ENCODE results near the gene SLC6A8. TPM values are rescaled to one million over a fixed set of nuclear protein-coding genes. Genes with fewer than 3 reads are reported as not detected.
"Not testable (repeated sequence)": the region's sequence is repeated elsewhere in the genome, so short reads cannot be mapped to it uniquely, and the experiment has no call there.

The SLC6A8 gene
- total and polyA plus RNA-seq, 3 experiments from 2014 or later, result 0.12 to 1.2 (median 1.0) TPM

DNA sequence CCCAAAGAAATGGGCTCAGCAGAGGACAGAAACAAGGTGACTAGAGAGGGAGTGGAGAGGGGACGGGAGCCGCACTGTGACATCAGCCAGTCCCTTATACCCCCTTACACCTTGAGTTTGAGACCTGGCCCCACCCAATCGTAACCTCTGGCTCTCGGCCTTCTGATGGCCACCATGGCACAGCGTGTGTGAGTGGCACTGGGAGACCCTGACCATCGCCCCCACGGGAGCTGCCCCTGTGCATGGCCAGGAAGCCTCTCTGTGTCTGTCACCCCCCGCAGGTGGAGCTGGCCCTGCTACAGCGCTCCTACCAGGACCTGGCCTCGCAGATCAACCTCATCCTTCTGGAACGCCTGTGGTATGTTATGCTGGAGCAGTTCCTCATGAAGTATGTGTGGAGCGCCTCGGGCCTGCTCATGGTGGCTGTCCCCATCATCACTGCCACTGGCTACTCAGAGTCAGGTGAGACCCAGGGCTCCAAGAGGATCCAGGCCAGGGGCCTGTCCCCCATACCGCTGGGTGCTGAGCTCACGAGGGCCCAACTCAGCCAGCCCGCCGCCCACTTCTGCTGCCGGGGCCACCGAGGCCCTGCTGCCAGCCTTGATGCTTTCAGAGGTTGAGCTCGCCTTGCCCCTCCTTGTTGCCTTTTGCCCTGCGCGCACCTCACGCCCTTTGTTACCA, 41.4 kb downstream of the SLC6A8 start:
- CTCF ChIA-PET, result no interaction called here
- Mint-ChIP-seq H3K4me3 (peak overlapping the region in 2 of 7 donors; percentile 22 to 29), H3K27me3 (peaks cover 0 to 1% of the 10 kb centered on the region in 2 donors), H3K9me3 (no peaks in the 10 kb centered on the region), H3K27ac (peak overlapping the region in 3 of 8 donors; percentile 38 to 83 (median 60)), H3K36me3 (peaks cover 0 to 12% (median 2%) of the 10 kb centered on the region in 3 donors), H3K4me1 (peaks cover 17 to 38% (median 18%) of the 10 kb centered on the region in 3 donors)
- no peaks in the 10 kb centered on the region for H3K9me3 ChIP-seq (ENCODE audit: low read length)
- H3K36me3 ChIP-seq (ENCODE audit: insufficient read depth, low read length), result no peaks in the 10 kb centered on the region
- no peak overlapping the region for H3K27ac ChIP-seq (ENCODE audit: low read depth, low read length)
- POLR2A ChIA-PET, result no interaction called here
- H3K4me3 ChIP-seq (ENCODE audit: low read length), result no peak overlapping the region
- no peaks in the 10 kb centered on the region for H3K27me3 ChIP-seq (ENCODE audit: insufficient read depth, low read length, poor library complexity, severe bottlenecking)
- DNase-seq, result no peak
- H3K4me1 ChIP-seq (ENCODE audit: insufficient read depth, low read length), result peaks cover 13% of the 10 kb centered on the region

DNA sequence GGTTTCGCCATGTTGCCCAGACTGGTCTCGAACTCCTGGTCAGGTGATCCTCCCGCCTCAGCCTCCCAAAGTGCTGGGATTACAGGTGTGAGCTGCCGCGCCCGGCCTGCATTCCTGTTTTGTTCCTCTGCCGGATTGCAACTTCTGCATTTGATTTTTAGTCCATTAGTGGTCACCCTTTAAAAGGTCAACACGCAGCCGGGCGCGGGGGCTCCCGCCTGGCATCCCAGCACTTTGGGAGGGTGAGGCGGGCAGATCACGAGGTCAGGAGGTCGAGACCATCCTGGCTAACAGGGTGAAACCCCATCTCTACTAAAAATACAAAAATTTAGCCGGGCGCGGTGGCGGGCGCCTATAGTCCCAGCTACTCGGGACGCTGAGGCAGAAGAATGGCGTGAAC, 42.4 kb downstream of the SLC6A8 start:
- peaks cover 20 to 42% (median 21%) of the 10 kb centered on the region in 3 donors for H3K4me1 Mint-ChIP-seq
- H3K9me3 Mint-ChIP-seq; H3K4me3 ChIP-seq (ENCODE audit: low read length); H3K27ac ChIP-seq (ENCODE audit: low read depth, low read length); H3K27me3 Mint-ChIP-seq; H3K27me3 ChIP-seq (ENCODE audit: insufficient read depth, low read length, poor library complexity, severe bottlenecking); H3K4me3 Mint-ChIP-seq; H3K36me3 ChIP-seq (ENCODE audit: insufficient read depth, low read length); POLR2A ChIA-PET; H3K9me3 ChIP-seq (ENCODE audit: low read length); DNase-seq: not testable (repeated sequence)
- peaks cover 13% of the 10 kb centered on the region for H3K4me1 ChIP-seq (ENCODE audit: insufficient read depth, low read length)
- peaks cover 0 to 12% (median 2%) of the 10 kb centered on the region in 3 donors for H3K36me3 Mint-ChIP-seq
- peak overlapping the region in 1 of 8 donors; percentile 29 for H3K27ac Mint-ChIP-seq
- CTCF ChIA-PET, result interaction anchor here (1.1 kb wide), 1 partner anchor 217 kb away, joined by 3 read pairs; no protein-coding TSS in a partner anchor

DNA sequence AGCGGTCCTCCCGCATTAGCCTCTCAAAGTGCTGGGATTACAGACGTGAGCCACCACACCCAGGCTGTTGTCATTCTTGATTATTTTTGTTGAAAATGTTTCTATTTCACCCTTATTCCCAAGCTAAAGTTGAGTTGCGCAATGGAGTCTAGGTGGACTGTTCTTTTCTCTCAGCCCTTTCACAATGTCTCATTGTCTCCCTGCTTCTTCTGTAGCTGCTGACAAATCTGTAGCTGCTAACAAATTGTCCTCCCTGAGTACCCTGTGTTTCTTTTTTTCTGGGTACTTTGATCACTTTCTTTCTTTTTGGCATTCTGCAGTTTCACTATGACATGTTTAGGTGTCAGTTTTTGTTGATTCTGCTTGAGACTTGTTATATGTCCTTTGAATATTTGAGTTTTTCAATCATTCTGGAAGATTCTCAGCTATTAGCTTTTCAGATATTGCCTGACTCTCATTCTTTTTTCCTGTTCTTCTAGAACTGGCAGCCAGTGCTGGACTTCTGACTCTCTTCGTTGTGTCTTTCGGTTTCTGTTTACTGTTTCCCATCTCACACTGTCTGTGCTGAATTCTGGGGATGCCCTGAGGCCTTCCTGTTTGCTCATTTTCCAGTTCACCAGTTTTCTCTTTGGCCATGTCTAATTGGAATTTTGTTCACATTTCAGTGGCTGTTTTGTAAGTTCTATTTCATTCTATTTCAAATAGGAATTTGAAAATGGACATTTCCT, 43.6 kb downstream of the SLC6A8 start:
- H3K9me3 Mint-ChIP-seq, result no peaks in the 10 kb centered on the region
- DNase-seq, result no peak
- no peaks in the 10 kb centered on the region for H3K27me3 Mint-ChIP-seq
- CTCF ChIA-PET, result interaction anchor here (1.1 kb wide), 1 partner anchor 215 kb away, joined by 3 read pairs; no protein-coding TSS in a partner anchor
- H3K36me3 Mint-ChIP-seq, result peaks cover 2 to 15% (median 4%) of the 10 kb centered on the region in 3 donors
- peak overlapping the region in 1 of 7 donors; percentile 1 for H3K4me3 Mint-ChIP-seq
- H3K4me1 ChIP-seq (ENCODE audit: insufficient read depth, low read length), result peaks cover 13% of the 10 kb centered on the region
- peaks cover 25 to 40% (median 27%) of the 10 kb centered on the region in 3 donors for H3K4me1 Mint-ChIP-seq
- H3K27ac Mint-ChIP-seq, result peak overlapping the region in 5 of 8 donors; percentile 37 to 76 (median 48)
- H3K9me3 ChIP-seq (ENCODE audit: low read length), result no peaks in the 10 kb centered on the region
- H3K36me3 ChIP-seq (ENCODE audit: insufficient read depth, low read length), result no peaks in the 10 kb centered on the region
- no peaks in the 10 kb centered on the region for H3K27me3 ChIP-seq (ENCODE audit: insufficient read depth, low read length, poor library complexity, severe bottlenecking)
- POLR2A ChIA-PET, result no interaction called here
- H3K4me3 ChIP-seq (ENCODE audit: low read length), result no peak overlapping the region
- H3K27ac ChIP-seq (ENCODE audit: low read depth, low read length), result no peak overlapping the region

DNA sequence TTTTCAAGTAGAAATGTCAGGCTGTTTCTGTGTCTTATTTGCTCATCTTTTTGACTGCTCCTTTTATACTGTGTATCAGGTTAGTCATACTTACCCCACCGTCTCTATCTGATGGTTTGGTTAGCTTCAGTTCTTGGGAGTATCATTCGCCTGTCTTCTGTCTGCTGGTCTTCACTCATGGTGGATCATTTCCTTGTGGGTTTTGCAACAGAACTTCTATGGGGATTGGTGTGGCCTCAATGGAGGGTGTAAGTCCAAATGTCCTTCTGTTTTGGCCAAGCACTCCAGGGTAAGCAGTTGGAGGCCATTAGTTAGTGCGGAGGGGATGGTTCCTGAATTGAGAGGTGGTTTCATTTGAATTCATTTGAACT, 44.1 kb downstream of the SLC6A8 start:
- no peak overlapping the region for H3K4me3 Mint-ChIP-seq
- H3K4me1 Mint-ChIP-seq, result peaks cover 23 to 36% (median 26%) of the 10 kb centered on the region in 3 donors

DNA sequence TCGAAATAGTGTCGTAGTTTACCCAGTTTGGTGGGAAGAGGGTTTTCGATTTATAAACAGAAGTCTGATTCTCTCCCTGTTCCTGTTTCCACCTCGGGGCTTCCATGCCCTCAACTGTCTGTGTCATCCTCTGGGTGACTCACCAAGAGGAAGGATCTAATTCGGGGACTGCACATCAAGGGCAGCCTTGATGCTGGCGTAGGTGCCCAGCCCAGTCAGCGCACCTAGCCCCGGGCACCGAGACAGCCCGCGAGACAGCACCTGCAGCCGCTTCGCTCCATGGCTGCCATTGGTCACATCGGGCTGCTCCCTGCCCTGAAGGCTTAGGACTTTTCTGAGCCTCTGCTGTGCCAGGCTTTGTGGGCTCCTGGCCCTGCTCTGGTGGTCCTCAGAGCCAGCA, 44.7 kb downstream of the SLC6A8 start:
- CTCF ChIA-PET, result no interaction called here
- no peak overlapping the region for H3K27ac Mint-ChIP-seq
- POLR2A ChIA-PET, result interaction anchor here (0.6 kb wide), 1 partner anchor 8 kb away, joined by 4 read pairs; the partner anchor contains the start of gene BCAP31
- H3K9me3 ChIP-seq (ENCODE audit: low read length), result no peaks in the 10 kb centered on the region
- no peaks in the 10 kb centered on the region for H3K36me3 ChIP-seq (ENCODE audit: insufficient read depth, low read length)
- H3K27me3 ChIP-seq (ENCODE audit: insufficient read depth, low read length, poor library complexity, severe bottlenecking), result no peaks in the 10 kb centered on the region
- peaks cover 5% of the 10 kb centered on the region for H3K4me1 ChIP-seq (ENCODE audit: insufficient read depth, low read length)
- no peaks in the 10 kb centered on the region for H3K9me3 Mint-ChIP-seq
- H3K4me3 ChIP-seq (ENCODE audit: low read length), result no peak overlapping the region
- peaks cover 19 to 30% (median 21%) of the 10 kb centered on the region in 3 donors for H3K4me1 Mint-ChIP-seq
- H3K4me3 Mint-ChIP-seq, result peak overlapping the region in 1 of 7 donors; percentile 38
- H3K27me3 Mint-ChIP-seq, result no peaks in the 10 kb centered on the region
- DNase-seq, result no peak
- H3K27ac ChIP-seq (ENCODE audit: low read depth, low read length), result no peak overlapping the region
- H3K36me3 Mint-ChIP-seq, result peaks cover 2 to 18% (median 4%) of the 10 kb centered on the region in 3 donors

More for the DNA sequence above, 44.1 kb downstream of the SLC6A8 start:
- no peaks in the 10 kb centered on the region for H3K9me3 Mint-ChIP-seq
- H3K9me3 ChIP-seq (ENCODE audit: low read length), result no peaks in the 10 kb centered on the region
- H3K27ac Mint-ChIP-seq, result peak overlapping the region in 3 of 8 donors; percentile 2 to 76 (median 66)
- no peaks in the 10 kb centered on the region for H3K27me3 Mint-ChIP-seq
- H3K27me3 ChIP-seq (ENCODE audit: insufficient read depth, low read length, poor library complexity, severe bottlenecking), result no peaks in the 10 kb centered on the region
- ChIA-PET CTCF (no interaction called here), POLR2A (no interaction called here)
- H3K4me1 ChIP-seq (ENCODE audit: insufficient read depth, low read length), result peaks cover 11% of the 10 kb centered on the region
- DNase-seq, result no peak
- no peaks in the 10 kb centered on the region for H3K36me3 ChIP-seq (ENCODE audit: insufficient read depth, low read length)
- no peak overlapping the region for H3K27ac ChIP-seq (ENCODE audit: low read depth, low read length)
- peaks cover 2 to 18% (median 4%) of the 10 kb centered on the region in 3 donors for H3K36me3 Mint-ChIP-seq
- H3K4me3 ChIP-seq (ENCODE audit: low read length), result no peak overlapping the region

DNA sequence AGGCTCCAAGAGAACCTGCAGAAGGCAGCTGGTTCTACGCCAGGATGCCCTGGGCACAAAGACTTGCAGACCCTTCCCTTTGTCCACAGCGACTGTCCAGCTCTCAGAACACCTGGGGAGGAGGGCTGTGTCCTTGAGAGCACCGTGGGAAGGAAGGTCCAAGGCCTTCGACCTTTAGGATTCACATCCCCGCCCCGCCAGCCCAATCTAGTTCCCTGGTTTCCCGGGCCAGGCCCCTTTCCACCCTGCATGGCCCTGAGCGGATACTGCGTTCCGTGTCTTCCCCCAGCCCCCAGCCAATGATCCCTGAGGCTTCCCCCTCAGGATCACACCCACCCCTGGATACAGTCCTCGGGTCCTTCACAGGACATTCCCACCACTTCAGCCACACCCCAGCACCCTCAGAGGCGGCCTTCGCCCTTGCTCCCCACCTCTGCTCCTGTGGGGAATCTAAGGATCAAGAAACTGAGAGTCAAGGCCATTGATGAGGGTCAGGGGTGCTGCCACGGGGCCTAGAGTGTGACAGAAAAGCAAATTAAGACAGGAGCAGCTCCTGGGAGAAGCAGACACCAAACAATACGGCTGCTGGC, 46.0 kb downstream of the SLC6A8 start:
- POLR2A ChIA-PET, result no interaction called here
- H3K27ac ChIP-seq (ENCODE audit: low read depth, low read length), result no peak overlapping the region
- peaks cover 15 to 22% (median 15%) of the 10 kb centered on the region in 3 donors for H3K4me1 Mint-ChIP-seq
- no peaks in the 10 kb centered on the region for H3K4me1 ChIP-seq (ENCODE audit: insufficient read depth, low read length)
- no peak overlapping the region for H3K4me3 ChIP-seq (ENCODE audit: low read length)
- H3K9me3 Mint-ChIP-seq, result no peaks in the 10 kb centered on the region
- no peaks in the 10 kb centered on the region for H3K9me3 ChIP-seq (ENCODE audit: low read length)
- CTCF ChIA-PET, result no interaction called here
- H3K27me3 Mint-ChIP-seq, result peaks cover 0 to 4% of the 10 kb centered on the region in 2 donors
- H3K36me3 ChIP-seq (ENCODE audit: insufficient read depth, low read length), result no peaks in the 10 kb centered on the region
- H3K27me3 ChIP-seq (ENCODE audit: insufficient read depth, low read length, poor library complexity, severe bottlenecking), result no peaks in the 10 kb centered on the region
- peak overlapping the region in 1 of 7 donors; percentile 61 for H3K4me3 Mint-ChIP-seq
- no peak overlapping the region for H3K27ac Mint-ChIP-seq
- peaks cover 2 to 18% (median 4%) of the 10 kb centered on the region in 3 donors for H3K36me3 Mint-ChIP-seq
- no peak for DNase-seq

DNA sequence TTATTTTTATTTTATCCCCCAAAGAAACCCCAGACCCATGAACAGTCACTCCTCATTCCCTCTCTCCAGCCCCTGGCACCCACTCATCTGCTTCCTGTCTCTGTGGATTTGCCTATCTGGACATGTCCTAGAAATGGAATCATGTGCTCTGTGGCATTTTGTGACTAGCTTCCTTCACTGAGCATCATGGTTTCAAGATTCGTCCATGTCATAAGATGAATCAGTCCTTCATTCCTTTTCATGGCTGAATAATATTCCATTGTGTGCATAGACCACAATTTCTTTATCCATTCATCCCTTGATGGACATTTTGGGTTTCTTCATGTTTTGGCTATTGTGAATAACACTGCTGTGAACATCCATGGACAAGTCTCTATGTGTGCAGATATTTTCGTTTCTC, 47.1 kb downstream of the SLC6A8 start:
- no peak overlapping the region for H3K27ac ChIP-seq (ENCODE audit: low read depth, low read length)
- H3K36me3 Mint-ChIP-seq, result peaks cover 2 to 15% (median 4%) of the 10 kb centered on the region in 3 donors
- no peak overlapping the region for H3K4me3 ChIP-seq (ENCODE audit: low read length)
- ChIA-PET POLR2A (no interaction called here), CTCF (interaction anchor here (1.5 kb wide), 1 partner anchor 9 kb away, joined by 3 read pairs; no protein-coding TSS in a partner anchor)
- H3K9me3 Mint-ChIP-seq, result no peaks in the 10 kb centered on the region
- no peak overlapping the region for H3K4me3 Mint-ChIP-seq
- peaks cover 7% of the 10 kb centered on the region for H3K4me1 ChIP-seq (ENCODE audit: insufficient read depth, low read length)
- H3K36me3 ChIP-seq (ENCODE audit: insufficient read depth, low read length), result no peaks in the 10 kb centered on the region
- DNase-seq, result no peak
- peak overlapping the region in 5 of 8 donors; percentile 8 to 77 (median 43) for H3K27ac Mint-ChIP-seq
- H3K27me3 ChIP-seq (ENCODE audit: insufficient read depth, low read length, poor library complexity, severe bottlenecking), result no peaks in the 10 kb centered on the region
- peaks cover 0 to 6% of the 10 kb centered on the region in 2 donors for H3K27me3 Mint-ChIP-seq
- H3K9me3 ChIP-seq (ENCODE audit: low read length), result no peaks in the 10 kb centered on the region
- H3K4me1 Mint-ChIP-seq, result peaks cover 15 to 24% (median 17%) of the 10 kb centered on the region in 3 donors

Data from CD8-positive, alpha-beta memory T cell (primary cell).